Coronary artery (tissue), 2 donors: ENCODE data around the gene RIOX2.

Experiments used
- DNase-seq: peaks from one replicate; pipeline ENCODE4 v3.0.0-alpha.2; 2017; ENCODE audit warnings: low spot score
- H3K27ac ChIP-seq, 2 donors: fragments of 200-600 bp; sonication (generic); one replicate each; pipeline ENCODE4 v1.5.1; 2016 to 2019
- H3K4me3 ChIP-seq: fragments of 200-600 bp; sonication (generic); 2 replicates; pipeline ENCODE4 v1.5.1; 2016; ENCODE audit warnings: mild to moderate bottlenecking, moderate library complexity
- TF ChIP-seq, protein P1 (sequence below): fragments of 200-600 bp; sonication (generic); IDR thresholded peaks from one replicate; pipeline ENCODE4 v1.5.1; 2019; ENCODE audit warnings: antibody characterized with exemption

RIOX2 gene

DNA sequence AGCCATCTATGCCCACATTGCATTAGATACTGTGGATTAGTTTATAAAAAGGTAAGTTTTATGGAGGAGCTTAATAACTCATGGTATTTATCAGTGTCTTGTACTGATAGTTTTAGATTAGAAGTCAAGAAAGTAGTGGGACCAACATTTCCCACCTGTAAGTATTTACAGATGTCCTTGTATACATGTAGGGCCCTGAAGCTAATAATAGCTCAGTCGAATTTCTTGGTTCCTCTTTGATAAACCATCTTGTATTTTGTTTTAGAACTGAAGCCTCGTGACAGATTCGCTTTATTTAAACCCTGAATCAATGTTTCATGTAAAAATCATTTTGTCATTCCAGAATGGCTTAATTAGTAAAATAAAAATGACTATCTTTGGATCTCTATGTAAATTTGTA lies 77.0 kb downstream of the RIOX2 start:
- Histone ChIP-seq H3K27ac (no peak overlapping the region), H3K4me3 (no peak overlapping the region)
- DNase-seq = no peak
- TF ChIP-seq, protein P1, sequence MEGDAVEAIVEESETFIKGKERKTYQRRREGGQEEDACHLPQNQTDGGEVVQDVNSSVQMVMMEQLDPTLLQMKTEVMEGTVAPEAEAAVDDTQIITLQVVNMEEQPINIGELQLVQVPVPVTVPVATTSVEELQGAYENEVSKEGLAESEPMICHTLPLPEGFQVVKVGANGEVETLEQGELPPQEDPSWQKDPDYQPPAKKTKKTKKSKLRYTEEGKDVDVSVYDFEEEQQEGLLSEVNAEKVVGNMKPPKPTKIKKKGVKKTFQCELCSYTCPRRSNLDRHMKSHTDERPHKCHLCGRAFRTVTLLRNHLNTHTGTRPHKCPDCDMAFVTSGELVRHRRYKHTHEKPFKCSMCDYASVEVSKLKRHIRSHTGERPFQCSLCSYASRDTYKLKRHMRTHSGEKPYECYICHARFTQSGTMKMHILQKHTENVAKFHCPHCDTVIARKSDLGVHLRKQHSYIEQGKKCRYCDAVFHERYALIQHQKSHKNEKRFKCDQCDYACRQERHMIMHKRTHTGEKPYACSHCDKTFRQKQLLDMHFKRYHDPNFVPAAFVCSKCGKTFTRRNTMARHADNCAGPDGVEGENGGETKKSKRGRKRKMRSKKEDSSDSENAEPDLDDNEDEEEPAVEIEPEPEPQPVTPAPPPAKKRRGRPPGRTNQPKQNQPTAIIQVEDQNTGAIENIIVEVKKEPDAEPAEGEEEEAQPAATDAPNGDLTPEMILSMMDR = no peak

DNA sequence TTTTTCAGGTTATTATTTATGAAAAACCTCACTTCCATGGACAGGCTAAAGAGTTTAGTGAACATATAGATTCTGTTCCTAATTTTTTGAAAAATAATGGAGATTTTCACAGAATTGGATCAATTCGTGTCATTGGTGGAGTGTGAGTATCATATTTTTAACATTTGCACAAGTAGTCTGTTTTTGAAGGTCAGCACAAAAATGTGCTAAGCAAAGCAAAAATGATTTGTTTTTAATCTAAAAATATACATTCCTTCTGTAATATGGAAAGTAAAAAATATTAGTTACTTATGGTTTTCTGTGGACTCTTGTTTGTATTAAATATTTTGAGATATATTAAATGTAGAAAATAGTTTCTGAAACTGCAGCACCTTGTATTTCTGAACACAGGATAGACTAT lies 79.4 kb downstream of the RIOX2 start:
- TF ChIP-seq, protein P1 = no peak
- H3K27ac ChIP-seq = no peak overlapping the region
- H3K4me3 ChIP-seq = no peak overlapping the region
- DNase-seq = no peak
